HG02763 (cell line): ENCODE measurements around the gene CFAP65.

Source experiments
- ATAC-seq: cut with Tn5 transposase; IDR thresholded peaks from one replicate; pipeline ENCODE4 v1.9.1; 2021; ENCODE audit warnings: mild to moderate bottlenecking, moderate library complexity; ENCODE audit not compliant: unreplicated experiment

CFAP65 gene

GRCh38 chr2:219032051-219032745, 9.1 kb downstream of the CFAP65 start:
- ATAC-seq, result no peak

DNA sequence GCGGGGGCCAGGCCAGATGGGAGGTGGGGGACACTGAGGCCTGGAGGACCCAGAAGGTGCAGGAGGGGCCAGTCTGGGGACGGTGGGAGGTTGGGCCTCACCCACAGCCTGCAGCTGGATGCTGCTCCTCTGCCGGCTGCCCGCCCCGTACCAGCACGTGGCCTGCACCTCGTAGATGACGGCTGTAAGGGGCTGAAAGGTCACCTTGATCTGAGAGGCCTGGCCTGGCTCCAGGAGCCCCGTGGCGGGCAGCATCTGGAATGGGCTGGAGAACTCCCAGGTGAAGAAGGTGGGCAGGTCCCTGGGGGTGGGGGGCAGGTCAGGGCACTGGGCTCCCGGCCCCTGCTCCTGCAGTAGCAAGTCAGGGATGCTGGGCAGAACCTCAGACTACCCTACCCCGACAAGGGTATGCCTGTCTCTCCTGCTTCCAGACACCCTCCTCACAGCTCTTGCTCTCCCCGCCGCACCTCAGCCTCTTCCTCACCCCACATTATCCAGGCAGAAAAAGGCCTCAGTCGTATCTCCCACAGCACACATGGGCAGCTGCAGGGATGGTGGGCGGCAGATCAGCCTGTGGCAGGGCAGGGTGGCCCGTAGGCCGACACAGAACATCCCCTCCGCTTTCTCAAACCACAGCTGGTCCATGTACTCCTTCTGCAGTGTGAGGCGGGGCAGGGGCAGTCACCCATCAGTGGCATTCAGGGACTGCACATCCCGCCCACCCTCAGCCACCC, 10.1 kb downstream of the CFAP65 start:
- no peak for ATAC-seq

DNA sequence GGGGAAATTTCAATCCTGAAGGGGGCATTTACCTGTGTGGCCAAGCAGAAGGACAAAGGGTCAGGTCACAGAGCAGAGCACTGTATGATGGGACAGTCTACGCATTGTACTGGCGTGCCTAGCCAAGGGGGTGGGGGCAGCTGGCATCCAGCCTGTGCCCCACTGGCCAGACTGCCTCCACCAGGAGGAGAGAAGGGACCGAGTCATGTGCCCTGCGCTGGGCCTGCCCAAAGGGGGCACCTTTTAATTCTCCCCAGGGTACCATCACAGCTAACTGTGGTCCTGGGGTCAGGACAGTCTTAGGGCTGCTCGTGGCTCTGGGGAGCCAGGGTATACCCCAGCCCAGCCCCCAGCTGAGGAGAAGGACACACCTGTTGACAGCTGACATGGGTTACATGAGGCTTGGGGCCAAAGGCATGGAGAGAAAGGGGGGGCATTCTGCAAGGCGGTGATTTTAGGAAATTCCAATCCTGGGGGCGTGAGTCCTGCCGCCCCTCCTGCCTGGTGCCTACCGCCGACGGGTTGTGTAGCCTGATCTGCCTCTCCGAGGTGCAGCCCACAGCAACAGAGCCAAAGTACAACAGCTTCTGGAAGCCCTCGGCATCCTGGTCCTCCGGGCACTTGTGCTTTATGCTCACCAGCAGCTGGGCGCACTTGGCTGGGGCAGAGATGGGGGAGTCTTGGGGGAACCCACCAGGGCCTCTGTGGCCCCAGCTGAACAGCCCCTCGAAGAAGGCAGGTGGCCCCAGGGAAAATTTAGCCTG, 11.0 kb downstream of the CFAP65 start:
- no peak for ATAC-seq

DNA sequence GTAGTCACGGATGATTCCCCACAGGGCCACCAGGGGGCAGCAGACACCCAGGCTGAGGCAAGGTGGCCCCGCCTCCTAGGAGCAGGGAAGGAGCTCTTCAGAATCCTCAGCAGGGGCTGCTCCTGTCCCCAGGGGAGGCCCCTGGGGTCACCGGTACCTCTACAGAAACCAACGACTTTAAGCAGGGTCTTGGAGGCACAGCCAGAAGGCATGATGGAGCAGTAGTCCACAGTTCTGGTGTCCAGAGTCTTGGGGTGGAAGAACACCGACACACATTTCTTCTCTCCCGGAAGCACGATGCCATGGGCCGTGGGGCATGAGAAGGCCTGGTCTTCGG, 11.5 kb downstream of the CFAP65 start:
- no peak for ATAC-seq

- no peak for ATAC-seq
These were observed 12.1 kb downstream of the CFAP65 start for GRCh38 chr2:219028996-219029828.

DNA sequence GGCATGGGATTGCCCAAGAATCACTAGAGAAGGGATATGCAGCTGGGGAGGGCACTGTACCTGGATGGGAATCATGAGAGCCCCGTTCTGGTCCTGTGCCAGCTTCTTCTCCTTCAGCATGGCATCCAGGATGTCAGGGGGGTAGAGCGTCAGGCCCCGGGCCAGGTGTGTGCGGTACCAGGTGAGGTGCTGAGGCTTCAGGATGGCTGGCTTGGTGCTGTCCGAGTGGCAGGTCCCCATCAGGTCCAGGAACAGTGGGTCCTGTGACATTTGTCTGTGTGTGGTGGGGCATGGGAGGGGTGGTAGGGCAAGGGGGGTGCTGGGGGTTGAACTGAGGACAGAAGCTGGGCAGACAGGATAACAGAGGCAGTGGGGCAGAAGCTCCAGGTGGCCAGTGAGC, 13.2 kb downstream of the CFAP65 start:
- no peak for ATAC-seq

- no peak for ATAC-seq
These were observed 13.7 kb downstream of the CFAP65 start for GRCh38 chr2:219027511-219028055.

DNA sequence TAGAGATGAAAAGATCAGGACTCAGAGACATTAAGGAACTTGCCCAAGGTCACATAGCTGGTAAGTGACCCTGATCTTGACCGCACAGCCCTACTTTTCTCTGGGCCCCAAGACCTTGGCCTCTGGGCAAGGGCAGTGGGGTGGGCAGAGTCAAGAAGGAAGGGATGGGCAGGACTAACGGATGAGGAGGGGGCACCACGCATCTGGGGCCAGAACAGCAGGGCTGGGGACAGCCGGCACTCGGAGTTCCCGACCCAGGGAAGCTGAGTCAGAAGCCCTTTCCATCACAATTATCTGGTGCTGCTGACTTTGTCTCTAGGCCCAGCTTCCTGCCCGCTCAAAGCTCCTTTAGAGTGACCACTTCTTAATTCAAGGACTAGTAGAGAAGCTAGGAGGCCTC, 14.4 kb downstream of the CFAP65 start:
- ATAC-seq, result no peak

GRCh38 chr2:219025637-219026585, 15.4 kb downstream of the CFAP65 start:
- no peak for ATAC-seq

- no peak for ATAC-seq
These were observed 17.3 kb downstream of the CFAP65 start for GRCh38 chr2:219024059-219024458.

DNA sequence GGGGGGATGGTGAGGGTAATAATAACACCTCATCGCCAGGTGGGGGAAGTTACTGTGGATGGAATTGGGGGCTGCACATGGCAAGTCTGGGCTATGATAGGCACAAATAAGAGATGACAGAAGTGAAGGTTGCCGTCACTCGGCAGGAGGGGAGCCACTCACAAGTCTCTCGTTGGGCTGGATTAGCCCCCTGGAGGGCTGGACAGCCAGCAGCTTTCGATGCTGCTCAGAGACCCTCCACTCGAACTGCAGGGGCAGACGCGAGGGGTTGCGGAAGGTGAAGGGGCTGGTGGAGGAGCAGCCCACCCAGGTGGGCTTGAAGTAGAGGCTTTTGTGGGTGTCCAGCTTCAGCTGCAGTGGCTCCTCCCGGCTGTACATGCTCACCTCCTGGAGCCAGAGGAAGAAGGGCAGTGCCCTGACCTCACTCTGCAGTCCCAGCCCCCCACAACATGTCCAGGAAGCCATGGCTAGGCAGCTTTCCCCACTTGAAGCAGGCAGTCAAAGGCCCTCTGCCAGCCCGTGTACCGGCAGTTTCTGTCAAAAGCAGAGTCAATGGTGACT, 18.2 kb downstream of the CFAP65 start:
- ATAC-seq, result no peak

GRCh38 chr2:219022616-219023015, 18.7 kb downstream of the CFAP65 start:
- ATAC-seq, result no peak

DNA sequence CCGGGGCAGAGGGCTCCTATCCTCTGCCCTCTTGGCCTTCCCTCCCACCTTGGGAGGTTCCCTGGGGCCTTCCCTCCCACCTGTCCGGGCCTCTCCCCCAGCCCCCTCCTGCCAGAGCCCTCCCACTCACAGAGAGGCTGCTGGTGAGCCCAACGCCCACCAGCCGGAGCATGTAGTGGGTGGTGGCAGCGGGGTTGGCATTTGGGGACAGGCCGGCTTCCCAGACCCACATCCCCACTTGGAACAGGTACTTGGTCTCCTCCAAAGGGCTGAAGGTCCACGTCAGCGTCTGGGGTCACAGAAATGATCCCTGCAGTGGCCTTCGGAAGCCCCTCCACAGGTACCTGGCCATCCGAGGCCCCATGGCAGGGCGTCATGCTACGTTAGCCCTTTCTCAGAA, 19.3 kb downstream of the CFAP65 start:
- no peak for ATAC-seq

DNA sequence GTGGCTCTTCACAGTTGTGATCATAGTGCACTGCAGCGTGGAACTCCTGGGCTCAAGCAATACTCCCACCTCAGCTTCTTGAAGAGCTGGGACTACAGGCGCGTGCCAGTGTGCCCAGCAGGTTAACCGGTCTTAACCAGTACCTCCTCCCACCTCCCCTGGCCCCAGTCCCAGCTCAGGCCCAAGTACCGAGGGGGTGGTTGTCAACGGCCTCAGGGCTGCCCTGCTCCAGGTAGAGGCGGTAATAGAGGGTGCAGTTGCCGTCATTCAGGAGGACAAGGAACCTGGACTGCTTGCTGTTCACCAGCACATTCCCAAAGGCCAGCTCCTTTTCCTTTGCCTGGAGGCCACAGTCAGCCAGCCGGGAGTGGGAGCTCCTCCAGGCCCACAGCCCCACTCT, 19.7 kb downstream of the CFAP65 start:
- no peak for ATAC-seq

- no peak for ATAC-seq
These were observed 20.5 kb downstream of the CFAP65 start for GRCh38 chr2:219020604-219021365.

- no peak for ATAC-seq
These were observed 21.9 kb downstream of the CFAP65 start for GRCh38 chr2:219019436-219019835.

DNA sequence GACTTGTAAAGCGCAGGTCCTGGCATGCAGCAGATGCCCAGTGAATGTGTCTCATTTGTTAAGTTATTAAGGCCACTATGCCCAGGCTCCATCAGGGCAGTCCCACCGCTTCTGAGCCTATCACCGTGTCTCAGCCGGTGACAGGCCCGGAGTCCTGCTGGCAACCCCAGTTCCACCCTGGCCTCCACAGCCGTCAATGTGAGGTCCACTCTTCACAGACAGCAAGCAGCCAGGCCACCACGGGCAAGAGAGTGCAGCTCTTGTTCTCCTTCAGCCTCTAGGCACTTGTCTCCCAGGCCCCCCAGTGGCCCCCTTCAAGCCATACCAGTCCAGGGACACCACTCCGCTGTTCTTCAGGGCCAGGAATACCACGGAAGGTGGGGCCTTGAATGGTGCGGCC, 22.6 kb downstream of the CFAP65 start:
- no peak for ATAC-seq

GRCh38 chr2:219018286-219018685, 23.0 kb downstream of the CFAP65 start:
- ATAC-seq, result no peak
